Measurements from ENCODE around the gene ZBTB4.

Gene ZBTB4

GRCh38 chr17:7479213-7480088 is at the start of gene ZBTB4:
Gene ZBTB4, minus strand, starts transcription at chr17:7479631. Its CDS starts 12,830 bp downstream, at chr17:7466801.
- DNase-seq = peak; percentile 81

- DNase-seq = no peak
These were observed 49.4 kb upstream of the ZBTB4 start for GRCh38 chr17:7528842-7529241.

GRCh38 chr17:7523033-7523432 is 43.6 kb upstream of the ZBTB4 start:
- DNase-seq = peak; percentile 47

- DNase-seq = no peak
These were observed 36.6 kb upstream of the ZBTB4 start for GRCh38 chr17:7515911-7516610.

DNA sequence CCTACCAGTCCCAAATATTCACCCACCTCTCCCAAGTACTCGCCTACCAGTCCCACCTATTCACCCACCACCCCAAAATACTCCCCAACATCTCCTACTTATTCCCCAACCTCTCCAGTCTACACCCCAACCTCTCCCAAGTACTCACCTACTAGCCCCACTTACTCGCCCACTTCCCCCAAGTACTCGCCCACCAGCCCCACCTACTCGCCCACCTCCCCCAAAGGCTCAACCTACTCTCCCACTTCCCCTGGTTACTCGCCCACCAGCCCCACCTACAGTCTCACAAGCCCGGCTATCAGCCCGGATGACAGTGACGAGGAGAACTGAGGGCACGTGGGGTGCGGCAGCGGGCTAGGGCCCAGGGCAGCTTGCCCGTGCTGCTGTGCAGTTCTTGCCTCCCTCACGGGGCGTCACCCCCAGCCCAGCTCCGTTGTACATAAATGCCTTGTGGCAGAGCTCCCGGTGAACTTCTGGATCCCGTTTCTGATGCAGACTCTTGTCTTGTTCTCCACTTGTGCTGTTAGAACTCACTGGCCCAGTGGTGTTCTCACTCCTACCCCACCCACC is 34.5 kb upstream of the ZBTB4 start:
- no peak for DNase-seq

- no peak for DNase-seq
These were observed 33.6 kb upstream of the ZBTB4 start for GRCh38 chr17:7512824-7513540.

DNA sequence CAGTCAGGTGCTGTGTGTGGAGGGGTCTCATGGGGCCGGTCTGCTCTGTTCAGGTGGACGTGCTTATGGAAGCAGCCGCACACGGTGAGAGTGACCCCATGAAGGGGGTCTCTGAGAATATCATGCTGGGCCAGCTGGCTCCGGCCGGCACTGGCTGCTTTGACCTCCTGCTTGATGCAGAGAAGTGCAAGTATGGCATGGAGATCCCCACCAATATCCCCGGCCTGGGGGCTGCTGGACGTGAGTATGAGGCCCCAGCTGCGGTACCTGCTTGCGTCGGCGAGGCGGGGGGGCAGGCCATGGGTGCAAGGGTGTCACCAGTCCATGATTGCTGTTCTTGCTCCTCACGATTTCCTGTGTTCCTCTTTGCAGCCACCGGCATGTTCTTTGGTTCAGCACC is 32.7 kb upstream of the ZBTB4 start:
- DNase-seq = no peak

DNA sequence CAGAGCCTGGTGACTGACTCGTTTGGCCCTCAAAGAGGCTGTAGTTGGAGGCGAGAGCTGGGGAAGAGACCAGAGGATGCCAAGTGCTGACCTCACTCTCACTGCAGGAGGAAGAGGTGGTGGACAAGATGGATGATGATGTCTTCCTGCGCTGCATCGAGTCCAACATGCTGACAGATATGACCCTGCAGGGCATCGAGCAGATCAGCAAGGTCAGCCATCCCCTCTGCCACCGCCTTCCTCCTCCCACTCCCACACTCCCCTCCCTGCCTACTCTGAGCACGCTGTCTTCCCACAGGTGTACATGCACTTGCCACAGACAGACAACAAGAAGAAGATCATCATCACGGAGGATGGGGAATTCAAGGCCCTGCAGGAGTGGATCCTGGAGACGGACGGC is 31.7 kb upstream of the ZBTB4 start:
- no peak for DNase-seq

- no peak for DNase-seq
These were observed 30.5 kb upstream of the ZBTB4 start for GRCh38 chr17:7509937-7510336.

DNA sequence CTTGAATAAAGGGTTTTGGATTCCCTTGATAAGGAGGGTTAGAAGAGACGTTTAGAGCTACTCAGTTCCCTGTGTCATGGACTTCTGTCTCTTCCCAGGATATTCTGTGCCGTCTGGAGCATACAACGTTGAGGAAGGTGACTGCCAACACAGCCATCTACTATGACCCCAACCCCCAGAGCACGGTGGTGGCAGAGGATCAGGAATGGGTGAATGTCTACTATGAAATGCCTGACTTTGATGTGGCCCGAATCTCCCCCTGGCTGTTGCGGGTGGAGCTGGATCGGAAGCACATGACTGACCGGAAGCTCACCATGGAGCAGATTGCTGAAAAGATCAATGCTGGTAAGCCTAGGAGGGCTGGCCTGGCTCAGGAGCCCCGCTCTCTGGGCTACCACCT is 29.4 kb upstream of the ZBTB4 start:
- no peak for DNase-seq

DNA sequence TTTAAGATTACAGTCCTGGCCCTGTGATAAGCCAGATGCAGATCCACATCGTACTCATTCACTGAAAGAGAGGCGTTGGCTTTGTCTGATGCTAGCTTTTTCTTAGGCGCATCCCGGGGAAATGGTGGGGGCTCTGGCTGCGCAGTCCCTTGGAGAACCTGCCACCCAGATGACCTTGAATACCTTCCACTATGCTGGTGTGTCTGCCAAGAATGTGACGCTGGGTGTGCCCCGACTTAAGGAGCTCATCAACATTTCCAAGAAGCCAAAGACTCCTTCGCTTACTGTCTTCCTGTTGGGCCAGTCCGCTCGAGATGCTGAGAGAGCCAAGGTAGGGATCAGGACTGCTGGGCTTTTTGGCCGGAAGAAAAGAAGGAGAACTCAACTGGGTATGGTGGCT is 28.7 kb upstream of the ZBTB4 start:
- no peak for DNase-seq

DNA sequence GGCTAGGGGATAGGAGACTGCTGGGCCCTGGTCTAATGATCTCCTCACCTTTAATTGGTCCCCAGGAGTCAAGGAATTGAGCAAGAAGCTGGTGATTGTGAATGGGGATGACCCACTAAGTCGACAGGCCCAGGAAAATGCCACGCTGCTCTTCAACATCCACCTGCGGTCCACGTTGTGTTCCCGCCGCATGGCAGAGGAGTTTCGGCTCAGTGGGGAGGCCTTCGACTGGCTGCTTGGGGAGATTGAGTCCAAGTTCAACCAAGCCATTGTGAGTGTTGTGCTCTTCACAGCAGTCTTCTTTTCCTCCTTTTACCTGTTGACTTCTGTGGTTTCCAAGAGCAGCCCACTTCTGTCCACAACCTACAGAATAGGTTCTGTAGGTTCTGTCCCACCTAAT is 24.1 kb upstream of the ZBTB4 start:
- no peak for DNase-seq

DNA sequence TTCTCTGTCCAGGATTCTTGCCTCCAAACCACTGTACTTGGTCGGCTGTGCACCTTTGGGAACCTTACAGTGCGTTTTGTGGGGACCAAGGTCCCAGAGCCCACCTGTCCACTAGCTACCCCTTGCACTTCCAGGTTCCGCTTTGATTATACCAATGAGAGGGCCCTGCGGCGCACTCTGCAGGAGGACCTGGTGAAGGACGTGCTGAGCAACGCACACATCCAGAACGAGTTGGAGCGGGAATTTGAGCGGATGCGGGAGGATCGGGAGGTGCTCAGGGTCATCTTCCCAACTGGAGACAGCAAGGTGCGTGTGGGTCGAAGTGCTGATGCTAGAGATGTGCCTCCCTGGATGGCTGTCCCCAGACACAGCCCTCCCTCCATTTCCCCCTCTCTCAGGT is 23.6 kb upstream of the ZBTB4 start:
- DNase-seq = no peak

DNA sequence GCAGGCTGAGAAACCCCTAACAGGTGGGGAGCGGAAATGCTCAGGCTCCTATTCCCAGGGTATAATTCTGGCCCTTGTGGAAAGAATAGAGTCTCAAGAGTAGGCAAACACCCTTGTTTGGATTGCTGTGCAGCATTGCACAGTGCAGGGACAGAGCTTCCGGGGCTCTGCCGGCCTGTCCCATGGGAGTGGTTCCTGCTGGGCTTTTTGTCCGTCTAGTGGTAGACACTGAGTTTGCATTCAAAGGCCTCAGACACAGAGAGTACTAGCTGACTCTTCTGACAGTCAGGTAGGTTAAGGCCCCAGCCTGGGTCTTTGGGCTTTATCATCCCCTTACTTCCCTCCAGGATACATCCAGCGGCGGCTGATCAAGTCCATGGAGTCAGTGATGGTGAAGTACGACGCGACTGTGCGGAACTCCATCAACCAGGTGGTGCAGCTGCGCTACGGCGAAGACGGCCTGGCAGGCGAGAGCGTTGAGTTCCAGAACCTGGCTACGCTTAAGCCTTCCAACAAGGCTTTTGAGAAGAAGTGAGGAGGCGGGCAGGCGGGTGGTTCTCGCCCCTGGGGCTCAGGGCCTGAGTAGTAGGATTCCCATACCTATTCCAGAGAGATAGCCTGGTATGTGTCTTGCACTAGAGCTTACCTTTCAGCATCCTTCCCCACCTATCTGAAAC is 22.9 kb upstream of the ZBTB4 start:
- no peak for DNase-seq

DNA sequence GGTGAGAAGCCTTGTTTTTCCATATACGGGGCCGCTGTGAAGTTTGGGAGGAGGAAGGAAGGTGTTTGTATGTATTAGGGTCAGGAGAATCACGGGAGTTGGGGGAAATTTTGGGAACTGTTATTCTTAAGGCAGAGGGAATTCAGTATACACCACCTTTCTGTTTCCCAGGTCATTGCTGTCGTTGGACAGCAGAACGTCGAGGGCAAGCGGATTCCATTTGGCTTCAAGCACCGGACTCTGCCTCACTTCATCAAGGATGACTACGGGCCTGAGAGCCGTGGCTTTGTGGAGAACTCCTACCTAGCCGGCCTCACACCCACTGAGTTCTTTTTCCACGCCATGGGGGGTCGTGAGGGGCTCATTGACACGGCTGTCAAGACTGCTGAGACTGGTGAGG is 22.3 kb upstream of the ZBTB4 start:
- DNase-seq = no peak

GRCh38 chr17:7499161-7499560 is 19.7 kb upstream of the ZBTB4 start:
- no peak for DNase-seq

DNA sequence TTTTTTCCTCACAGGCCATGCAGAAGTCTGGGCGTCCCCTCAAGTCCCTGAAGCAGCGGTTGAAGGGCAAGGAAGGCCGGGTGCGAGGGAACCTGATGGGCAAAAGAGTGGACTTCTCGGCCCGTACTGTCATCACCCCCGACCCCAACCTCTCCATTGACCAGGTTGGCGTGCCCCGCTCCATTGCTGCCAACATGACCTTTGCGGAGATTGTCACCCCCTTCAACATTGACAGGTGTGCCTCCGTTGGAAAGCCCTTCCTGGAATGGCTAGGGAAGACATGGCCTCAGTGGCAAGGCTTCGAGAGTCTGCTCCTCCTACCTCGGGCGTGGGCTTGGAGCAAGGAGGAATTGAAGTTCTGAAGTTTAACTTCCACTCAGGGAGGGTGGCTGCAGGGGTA is 18.2 kb upstream of the ZBTB4 start:
- no peak for DNase-seq

DNA sequence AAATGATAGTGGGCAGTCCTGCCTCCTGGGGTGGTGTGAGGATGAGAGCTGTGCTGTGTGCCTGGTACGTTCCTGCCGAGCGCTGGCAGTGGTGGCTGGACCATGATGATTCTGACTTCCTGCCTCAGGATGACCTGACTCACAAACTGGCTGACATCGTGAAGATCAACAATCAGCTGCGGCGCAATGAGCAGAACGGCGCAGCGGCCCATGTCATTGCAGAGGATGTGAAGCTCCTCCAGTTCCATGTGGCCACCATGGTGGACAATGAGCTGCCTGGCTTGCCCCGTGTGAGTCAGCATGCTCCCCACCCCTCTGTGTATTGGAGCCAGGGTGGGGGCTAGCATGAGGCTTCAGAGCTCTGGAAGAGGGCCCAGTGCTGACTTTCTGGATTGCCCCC is 17.8 kb upstream of the ZBTB4 start:
- no peak for DNase-seq

- no peak for DNase-seq
These were observed 17.2 kb upstream of the ZBTB4 start for GRCh38 chr17:7496470-7497183.

GRCh38 chr17:7495906-7496434 is 16.5 kb upstream of the ZBTB4 start:
- DNase-seq = no peak

DNA sequence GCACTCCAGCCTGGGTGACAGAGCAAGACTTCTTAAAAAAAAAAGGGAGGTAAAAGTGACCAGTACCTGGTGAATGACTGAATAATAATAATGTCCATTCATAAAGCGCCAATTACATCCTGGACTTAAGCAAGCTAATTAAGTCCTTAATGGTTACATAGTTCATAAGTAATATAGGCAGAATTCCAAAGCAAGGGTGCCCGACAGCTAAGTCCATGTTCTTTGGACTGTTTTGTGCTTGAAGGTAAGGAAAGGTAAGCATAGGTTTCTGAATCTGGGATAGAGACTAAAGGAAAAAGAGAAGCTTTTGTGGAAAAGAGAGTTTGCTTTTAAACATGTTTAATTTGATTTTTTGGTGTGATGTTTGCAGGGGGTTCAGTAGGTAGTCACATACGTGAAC is 14.5 kb upstream of the ZBTB4 start:
- no peak for DNase-seq

DNA sequence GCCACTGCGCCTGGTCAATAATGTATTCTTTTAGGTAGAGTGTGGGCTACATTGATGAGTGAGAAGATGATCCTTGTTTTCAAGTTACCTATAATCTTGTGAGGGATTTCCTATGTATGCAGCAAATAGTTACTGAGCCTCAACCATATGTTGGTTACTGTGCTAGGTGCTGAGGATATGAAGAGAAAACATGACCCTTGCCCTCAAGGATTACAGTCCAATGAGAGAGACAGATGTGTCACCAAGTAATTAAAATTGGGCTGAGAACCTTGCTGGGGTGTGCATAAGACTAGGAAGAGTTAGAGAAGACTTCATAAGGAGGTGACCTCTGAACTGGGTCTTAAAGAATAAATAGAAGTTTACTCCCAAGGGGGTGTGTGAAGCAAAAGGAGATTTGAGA is 12.2 kb upstream of the ZBTB4 start:
- DNase-seq = no peak

All from activated T-cell treated with anti-CD3 and anti-CD28 coated beads, Interleukin-2, amount 50 U/mL, for 1 hour (primary cell).